HepG2 (cell line): ENCODE data around the gene APBB2.

ENCODE experiments used
- ASH2L ChIP-seq: fragments of 300-600, 200-600 bp; sonication (generic); IDR thresholded peaks from 2 replicates; pipeline ENCODE4 v1.7.0; 2017; ENCODE audit warnings: low read depth, mild to moderate bottlenecking, moderate library complexity, mixed read lengths, low read length; ENCODE audit not compliant: insufficient read length
- EZH2 ChIP-seq: conservative IDR thresholded peaks from 2 replicates; pipeline ENCODE4 v1.6.1; 2012; ENCODE audit warnings: mild to moderate bottlenecking, low read depth, low read length, moderate library complexity
- RAD21 ChIP-seq: fragments of 450-650 bp; formaldehyde crosslinking; IDR thresholded peaks from 2 replicates; pipeline ENCODE4 v1.5.0; 2020; ENCODE audit warnings: mild to moderate bottlenecking
- ZNF639 ChIP-seq: conservative IDR thresholded peaks from 2 replicates; pipeline ENCODE4 v1.6.1; 2018; ENCODE audit warnings: missing genetic modification reagents
- TF ChIP-seq, protein P1 (sequence below): sonication (generic); formaldehyde crosslinking; IDR thresholded peaks from 2 replicates; pipeline ENCODE4 v1.5.0; 2020; ENCODE audit warnings: mild to moderate bottlenecking, missing genetic modification reagents

GRCh38 chr4:40924793-40925117 lies 289.6 kb downstream of the APBB2 start:
- TF ChIP-seq EZH2, result no peak
- TF ChIP-seq, protein P1, sequence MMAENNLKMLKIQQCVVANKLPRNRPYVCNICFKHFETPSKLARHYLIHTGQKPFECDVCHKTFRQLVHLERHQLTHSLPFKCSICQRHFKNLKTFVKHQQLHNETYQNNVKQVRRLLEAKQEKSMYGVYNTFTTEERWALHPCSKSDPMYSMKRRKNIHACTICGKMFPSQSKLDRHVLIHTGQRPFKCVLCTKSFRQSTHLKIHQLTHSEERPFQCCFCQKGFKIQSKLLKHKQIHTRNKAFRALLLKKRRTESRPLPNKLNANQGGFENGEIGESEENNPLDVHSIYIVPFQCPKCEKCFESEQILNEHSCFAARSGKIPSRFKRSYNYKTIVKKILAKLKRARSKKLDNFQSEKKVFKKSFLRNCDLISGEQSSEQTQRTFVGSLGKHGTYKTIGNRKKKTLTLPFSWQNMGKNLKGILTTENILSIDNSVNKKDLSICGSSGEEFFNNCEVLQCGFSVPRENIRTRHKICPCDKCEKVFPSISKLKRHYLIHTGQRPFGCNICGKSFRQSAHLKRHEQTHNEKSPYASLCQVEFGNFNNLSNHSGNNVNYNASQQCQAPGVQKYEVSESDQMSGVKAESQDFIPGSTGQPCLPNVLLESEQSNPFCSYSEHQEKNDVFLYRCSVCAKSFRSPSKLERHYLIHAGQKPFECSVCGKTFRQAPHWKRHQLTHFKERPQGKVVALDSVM, result no peak
- TF ChIP-seq RAD21 (CRISPR knock-in tag), result no peak
- no peak for TF ChIP-seq ASH2L
- no peak for TF ChIP-seq ZNF639
